ENCODE data around the gene NTHL1. TPM values are rescaled to one million over a fixed set of nuclear protein-coding genes. Genes with fewer than 3 reads are reported as not detected.

NTHL1 gene
- total RNA-seq, 1 donor from 2014 or later, result 25.6 TPM

GRCh38 chr16:2009791-2010510 lies 37.7 kb downstream of the NTHL1 start, which contains the start of gene ZNF598:
Gene ZNF598, minus strand, starts transcription at chr16:2009821.
- no peak for TF ChIP-seq CTCF (IDR thresholded peaks at IDR 0.05; ENCODE audit: unreplicated experiment)
- peak; percentile 80 for DNase-seq (ENCODE audit: low spot score)
- peaks cover 6% of the 10 kb centered on the region for H3K36me3 Mint-ChIP-seq (ENCODE audit: low read depth, unreplicated experiment)
- H3K27me3 Mint-ChIP-seq (ENCODE audit: unreplicated experiment), result peaks cover 15% of the 10 kb centered on the region
- peaks cover 21% of the 10 kb centered on the region for H3K4me1 Mint-ChIP-seq (ENCODE audit: unreplicated experiment)
- peak within 1 kb of the TSS; percentile 95 for H3K4me3 Mint-ChIP-seq (ENCODE audit: unreplicated experiment)
- peak within 1 kb of the TSS; percentile 77 for H3K27ac Mint-ChIP-seq (ENCODE audit: unreplicated experiment)
- H3K9me3 Mint-ChIP-seq (ENCODE audit: unreplicated experiment), result no peaks in the 10 kb centered on the region

- no peak for DNase-seq (ENCODE audit: low spot score)
- Mint-ChIP-seq H3K27ac (ENCODE audit: unreplicated experiment) (no peak overlapping the region), H3K9me3 (ENCODE audit: unreplicated experiment) (no peaks in the 10 kb centered on the region)
Measured at GRCh38 chr16:2009164-2009711, 38.4 kb downstream of the NTHL1 start.

GRCh38 chr16:2008631-2009163 lies 38.9 kb downstream of the NTHL1 start:
- DNase-seq (ENCODE audit: low spot score), result no peak
- no peaks in the 10 kb centered on the region for H3K9me3 Mint-ChIP-seq (ENCODE audit: unreplicated experiment)
- no peak for TF ChIP-seq CTCF (IDR thresholded peaks at IDR 0.05; ENCODE audit: unreplicated experiment)

More at GRCh38 chr16:2009164-2009711, 38.4 kb downstream of the NTHL1 start:
- Mint-ChIP-seq H3K36me3 (ENCODE audit: low read depth, unreplicated experiment) (peaks cover 6% of the 10 kb centered on the region), H3K27me3 (ENCODE audit: unreplicated experiment) (peaks cover 11% of the 10 kb centered on the region), H3K4me3 (ENCODE audit: unreplicated experiment) (peak overlapping the region; percentile 93), H3K4me1 (ENCODE audit: unreplicated experiment) (peaks cover 21% of the 10 kb centered on the region)
- no peak for TF ChIP-seq CTCF (IDR thresholded peaks at IDR 0.05; ENCODE audit: unreplicated experiment)

GRCh38 chr16:2008009-2008526 lies 39.6 kb downstream of the NTHL1 start:
- H3K27ac Mint-ChIP-seq (ENCODE audit: unreplicated experiment), result no peak overlapping the region
- DNase-seq (ENCODE audit: low spot score), result no peak
- peaks cover 21% of the 10 kb centered on the region for H3K4me1 Mint-ChIP-seq (ENCODE audit: unreplicated experiment)
- H3K4me3 Mint-ChIP-seq (ENCODE audit: unreplicated experiment), result peak overlapping the region; percentile 93
- H3K27me3 Mint-ChIP-seq (ENCODE audit: unreplicated experiment), result peaks cover 9% of the 10 kb centered on the region
- peaks cover 6% of the 10 kb centered on the region for H3K36me3 Mint-ChIP-seq (ENCODE audit: low read depth, unreplicated experiment)
- TF ChIP-seq CTCF (IDR thresholded peaks at IDR 0.05; ENCODE audit: unreplicated experiment), result no peak
- no peaks in the 10 kb centered on the region for H3K9me3 Mint-ChIP-seq (ENCODE audit: unreplicated experiment)

More at GRCh38 chr16:2008631-2009163, 38.9 kb downstream of the NTHL1 start:
- Mint-ChIP-seq H3K4me3 (ENCODE audit: unreplicated experiment) (peak overlapping the region; percentile 93), H3K36me3 (ENCODE audit: low read depth, unreplicated experiment) (peaks cover 6% of the 10 kb centered on the region), H3K27ac (ENCODE audit: unreplicated experiment) (peak overlapping the region; percentile 1), H3K27me3 (ENCODE audit: unreplicated experiment) (peaks cover 11% of the 10 kb centered on the region), H3K4me1 (ENCODE audit: unreplicated experiment) (peaks cover 21% of the 10 kb centered on the region)
